HepG2 (cell line): ENCODE data around the gene MCU. TPM values are rescaled to one million over a fixed set of nuclear protein-coding genes. Genes with fewer than 3 reads are reported as not detected.

ENCODE experiments used
- ATAC-seq: fragments of 200-7000 bp; cut with Tn5 transposase; 3 replicates; pipeline ENCODE4 v1.9.1; 2020; ENCODE audit warnings: mild to moderate bottlenecking, moderate library complexity
- BruUV-seq: library from RNA; stranded (reverse); fragments of 400-500 nt; replicated peaks from 2 replicates; lab custom pipeline; 2021; lab: Mats Ljungman, UMichigan
- CTCF ChIA-PET: fragments of 300-600 bp; formaldehyde crosslinking; extraction: SDS; loops from one replicate; lab custom pipeline; 2021; ENCODE audit warnings: low total read pairs, inconsistent platforms, low intra/inter-chr PET ratio; lab: Yijun Ruan, JAX
- POLR2A ChIA-PET: fragments of 350-600 bp; sonication (Branson Sonifier 250); formaldehyde crosslinking; loops from one replicate; lab custom pipeline; 2020; ENCODE audit warnings: antibody characterized with exemption, inconsistent platforms; lab: Yijun Ruan, JAX
- DNase-seq: peaks from one replicate; pipeline ENCODE4 v3.0.0-alpha.2; 2015; ENCODE audit warnings: low spot score
- FAIRE-seq: peaks from 3 replicates; lab custom pipeline; 2011; peaks lifted over from hg19 to GRCh38; lab: Jason Lieb, UNC
- H2AFZ ChIP-seq: one replicate; pipeline ENCODE4 v1.6.1; 2011; ENCODE audit warnings: low read length, inconsistent platforms
- H3K27ac ChIP-seq: fragments of 300-600 bp; 3 replicates; pipeline ENCODE4 v1.8.0; 2011; ENCODE audit warnings: mixed run types, mild to moderate bottlenecking, mixed read lengths, low read length, inconsistent platforms; ENCODE audit not compliant: insufficient read depth; ENCODE audit errors: extremely low read length
- H3K27me3 ChIP-seq, 2 experiments: fragments of 200-600 bp in 1 of 2; 2 replicates in 1 of 2; 3 replicates in 1 of 2; pipeline versions ENCODE4 v1.6.0 to v1.8.0; 2011; ENCODE audit warnings: low read length in 2 of 2, mild to moderate bottlenecking in 2 of 2, moderate library complexity in 2 of 2, inconsistent platforms in 1 of 2; ENCODE audit not compliant: insufficient read depth in 2 of 2, control insufficient read depth in 1 of 2
- H3K36me3 ChIP-seq, 2 experiments: fragments of 200-600 bp in 1 of 2; replicated peaks in 1 of 2; 2 replicates in 1 of 2; 3 replicates in 1 of 2; pipeline versions ENCODE4 v1.5.1 to v1.8.0; 2011; ENCODE audit warnings: low read length in 2 of 2, inconsistent platforms in 1 of 2; ENCODE audit not compliant: insufficient read depth in 2 of 2, control insufficient read depth in 1 of 2
- H3K4me1 ChIP-seq: 2 replicates; pipeline ENCODE4 v1.5.1; 2012; ENCODE audit warnings: low read length, inconsistent platforms; ENCODE audit not compliant: insufficient read depth
- H3K4me2 ChIP-seq: 2 replicates; pipeline ENCODE4 v1.6.0; 2011; ENCODE audit warnings: low read depth, low read length, inconsistent platforms
- H3K4me3 ChIP-seq, 3 experiments: fragments of 200-600 bp in 1 of 3; sonication (generic), shearing (Covaris generic) in 1 of 3; replicated peaks in 1 of 3; 2 replicates each; pipeline ENCODE4 v1.5.1; 2011 to 2016; ENCODE audit warnings: low read length in 3 of 3, inconsistent platforms in 2 of 3, low read depth in 2 of 3, mild to moderate bottlenecking in 2 of 3, control low read depth in 1 of 3, mixed read lengths in 1 of 3; ENCODE audit not compliant: insufficient read depth in 1 of 3
- H3K79me2 ChIP-seq: one replicate; pipeline ENCODE4 v1.6.1; 2011; ENCODE audit warnings: low read length, inconsistent platforms; ENCODE audit not compliant: insufficient read depth
- H3K9ac ChIP-seq: 2 replicates; pipeline ENCODE4 v1.6.0; 2011; ENCODE audit warnings: mild to moderate bottlenecking, low read depth, low read length, inconsistent platforms; ENCODE audit not compliant: insufficient read depth
- H3K9me3 ChIP-seq: 2 replicates; pipeline ENCODE4 v1.5.1; 2012; ENCODE audit warnings: mild to moderate bottlenecking, low read length
- H4K20me1 ChIP-seq: 2 replicates; pipeline ENCODE4 v1.6.0; 2011; ENCODE audit warnings: inconsistent platforms, mild to moderate bottlenecking, low read length, moderate library complexity; ENCODE audit not compliant: insufficient read depth
- HNRNPK ChIP-seq: fragments of 200-400 bp; formaldehyde crosslinking; IDR thresholded peaks from 2 replicates; pipeline ENCODE4 v1.6.1; 2018; ENCODE audit warnings: low read length, low read depth, moderate library complexity, mild to moderate bottlenecking; ENCODE audit not compliant: poor library complexity, severe bottlenecking
- HOXA3 ChIP-seq: sonication (generic); formaldehyde crosslinking; IDR thresholded peaks from 2 replicates; pipeline ENCODE4 v1.5.0; 2020; ENCODE audit warnings: missing genetic modification reagents
- NFRKB ChIP-seq: fragments of 450-650 bp; IDR thresholded peaks from 2 replicates; pipeline ENCODE4 v1.6.1; 2017
- RAD21 ChIP-seq: fragments of 450-650 bp; formaldehyde crosslinking; IDR thresholded peaks from 2 replicates; pipeline ENCODE4 v1.5.0; 2020; ENCODE audit warnings: mild to moderate bottlenecking
- ZNF18 ChIP-seq: sonication (generic); formaldehyde crosslinking; IDR thresholded peaks from 2 replicates; pipeline ENCODE4 v1.8.0; 2022; ENCODE audit warnings: mild to moderate bottlenecking, missing genetic modification reagents; ENCODE audit not compliant: insufficient replicate concordance
- ZNF749 ChIP-seq: sonication (generic); formaldehyde crosslinking; IDR thresholded peaks from 2 replicates; pipeline ENCODE4 v1.8.0; 2022; ENCODE audit warnings: mild to moderate bottlenecking, missing genetic modification reagents, moderate library complexity, borderline replicate concordance
- WGBS: methylation state at CpG from one replicate; pipeline ENCODE4 v1.1.6; 2017; ENCODE audit warnings: low lambda C conversion rate; 5-methylcytosine and 5-hydroxymethylcytosine counted together
- in situ Hi-C: cut with HindIII; loops from 2 replicates; pipeline ENCODE4 v1.10.0; 2017; ENCODE audit warnings: low pct_unique_long_range_greater_than_20kb; ENCODE audit not compliant: extremely low pct_ligation_motif_present
- intact Hi-C: fragments of 100-400 bp; cut with micrococcal nuclease; formaldehyde crosslinking; loops from one replicate; pipeline ENCODE4 v1.10.0; 2022; ENCODE audit not compliant: unreplicated experiment
- polyA plus RNA-seq, 8 experiments: library from polyadenylated mRNA; depleted of rRNA in 3 of 8; stranded (reverse) in 7 of 8; unstranded in 1 of 8; fragments of >200 nt; fragmentation: Illumina TruSeq in 4 of 8; extraction: Trizol in 4 of 8; gene quantifications; 2 replicates each; pipeline versions ENCODE4 v1.2.1 to v1.2.3, GENCODE V29; 2011 to 2016; ENCODE audit warnings: low read depth in 4 of 8, missing spikeins in 1 of 8, mixed read lengths in 1 of 8; ENCODE audit not compliant: insufficient read depth in 1 of 8
- total RNA-seq, 5 experiments: library from RNA; depleted of rRNA; stranded (reverse); fragments of >200 nt; fragmentation: Illumina TruSeq; extraction: Trizol; gene quantifications; 2 replicates each; pipeline ENCODE4 v1.2.3, GENCODE V29; 2016; ENCODE audit warnings: low read depth in 1 of 5

MCU gene
- total and polyA plus RNA-seq, 2 of the 13 experiments (the other 11 are each of a cell fraction or from before 2014, with no cell fraction given), result 25.9 to 64.5 TPM

- peaks cover 7% of the 10 kb centered on the region; the same call in 1 of the 2 replicates for H3K4me1 ChIP-seq
- H3K79me2 ChIP-seq, result no peaks in the 10 kb centered on the region
- FAIRE-seq (no peak), DNase-seq (no peak), ATAC-seq (no peak)
- H3K9ac ChIP-seq, result no peak overlapping the region
- H2AFZ ChIP-seq, result no peak overlapping the region
- H3K4me2 ChIP-seq, result no peak overlapping the region
- in situ Hi-C loops, result no loop called here
- H4K20me1 ChIP-seq, result no peaks in the 10 kb centered on the region
- ChIA-PET CTCF (no interaction called here), POLR2A (no interaction called here)
- no peaks in the 10 kb centered on the region for H3K9me3 ChIP-seq
- intact Hi-C loops, result no loop called here
- TF ChIP-seq ZNF18 (CRISPR knock-in tag), result no peak
- no peak for TF ChIP-seq ZNF749 (CRISPR knock-in tag)
- no peak for TF ChIP-seq RAD21 (CRISPR knock-in tag)
- TF ChIP-seq HOXA3 (CRISPR knock-in tag), result no peak
- no peak overlapping the region for H3K27ac ChIP-seq
- BruUV-seq, result no TSS peak
- H3K4me3 ChIP-seq, result no peak overlapping the region
- no peaks in the 10 kb centered on the region for H3K36me3 ChIP-seq
- WGBS, result 90% methylated on average over 3 of the region's 3 CpGs
- H3K27me3 ChIP-seq, result no peaks in the 10 kb centered on the region
Measured at GRCh38 chr10:72790216-72790990, 98.5 kb downstream of the MCU start.

- H3K79me2 ChIP-seq, result no peaks in the 10 kb centered on the region
- H4K20me1 ChIP-seq, result no peaks in the 10 kb centered on the region
- H3K27me3 ChIP-seq, result no peaks in the 10 kb centered on the region
- TF ChIP-seq NFRKB (no peak), HNRNPK (peak; percentile 78)
- H2AFZ ChIP-seq, result no peak overlapping the region
- no peaks in the 10 kb centered on the region for H3K9me3 ChIP-seq
- no TSS peak for BruUV-seq
- POLR2A ChIA-PET, result no interaction called here
- CTCF ChIA-PET, result no interaction called here
- FAIRE-seq, result no peak
- H3K4me1 ChIP-seq, result peaks cover 7% of the 10 kb centered on the region; the same call in 1 of the 2 replicates
- H3K4me2 ChIP-seq, result no peak overlapping the region
- H3K4me3 ChIP-seq, result no peak overlapping the region
- H3K27ac ChIP-seq, result no peak overlapping the region
- H3K9ac ChIP-seq, result no peak overlapping the region; the same call in 1 of the 2 replicates
- DNase-seq, result no peak
- H3K36me3 ChIP-seq, result no peaks in the 10 kb centered on the region
- intact Hi-C loops (no loop called here), in situ Hi-C loops (no loop called here)
- WGBS, result 78% methylated on average over 3 of the region's 3 CpGs
- ATAC-seq, result no peak
Measured at GRCh38 chr10:72792288-72792687, 100.3 kb downstream of the MCU start.
